Type B pancreatic cell (in vitro differentiated cells): ENCODE data around the gene KNTC1. TPM values are rescaled to one million over a fixed set of nuclear protein-coding genes. Genes with fewer than 3 reads are reported as not detected.

Source experiments
- DNase-seq: peaks from one replicate; pipeline ENCODE4 v3.0.0; 2021; ENCODE audit warnings: mixed read lengths; ENCODE audit not compliant: unreplicated experiment; ENCODE audit errors: extremely low spot score
- H3K27ac Mint-ChIP-seq: 2 replicates; pipeline ENCODE4 v1.8.0; 2021; ENCODE audit warnings: mild to moderate bottlenecking, mixed read lengths
- H3K27me3 Mint-ChIP-seq: 2 replicates; pipeline ENCODE4 v1.8.0; 2021; ENCODE audit warnings: mixed read lengths
- H3K36me3 Mint-ChIP-seq: 2 replicates; pipeline ENCODE4 v1.8.0; 2021; ENCODE audit warnings: mixed read lengths
- H3K4me1 Mint-ChIP-seq: one replicate; pipeline ENCODE4 v1.8.0; 2021; ENCODE audit warnings: mixed read lengths; ENCODE audit not compliant: unreplicated experiment
- H3K4me3 Mint-ChIP-seq: 2 replicates; pipeline ENCODE4 v1.8.0; 2021; ENCODE audit warnings: mild to moderate bottlenecking, mixed read lengths
- H3K9me3 Mint-ChIP-seq: 2 replicates; pipeline ENCODE4 v1.8.0; 2021; ENCODE audit warnings: mixed read lengths
- CTCF ChIP-seq: fragments of 200-600 bp; sonication (generic); conservative IDR thresholded peaks from 2 replicates; pipeline ENCODE4 v1.5.0; 2021; ENCODE audit warnings: antibody characterized with exemption, mild to moderate bottlenecking
- total RNA-seq: library from RNA; stranded (reverse); gene quantifications from 2 replicates; pipeline ENCODE4 v1.2.1, GENCODE V29; 2021; ENCODE audit warnings: low replicate concordance

KNTC1 gene
- total RNA-seq, 1 donor from 2014 or later: 74.8 TPM

- Mint-ChIP-seq H3K27me3 (no peaks in the 10 kb centered on the region), H3K4me1 (no peaks in the 10 kb centered on the region), H3K36me3 (peaks cover 52% of the 10 kb centered on the region), H3K27ac (no peak overlapping the region), H3K4me3 (no peak overlapping the region), H3K9me3 (no peaks in the 10 kb centered on the region)
- no peak for DNase-seq
- TF ChIP-seq CTCF: no peak
These were observed 10.3 kb upstream of the KNTC1 start for GRCh38 chr12:122516544-122517361.

- peaks cover 51% of the 10 kb centered on the region for H3K36me3 Mint-ChIP-seq
- no peaks in the 10 kb centered on the region for H3K27me3 Mint-ChIP-seq
- H3K4me3 Mint-ChIP-seq: no peak overlapping the region
- no peak overlapping the region for H3K27ac Mint-ChIP-seq
- no peak for DNase-seq
- peaks cover 5% of the 10 kb centered on the region for H3K4me1 Mint-ChIP-seq
- TF ChIP-seq CTCF: no peak
- H3K9me3 Mint-ChIP-seq: no peaks in the 10 kb centered on the region
These were observed 9.2 kb upstream of the KNTC1 start for GRCh38 chr12:122517877-122518276.

GRCh38 chr12:122518908-122519307 is 8.1 kb upstream of the KNTC1 start:
- peaks cover 14% of the 10 kb centered on the region for H3K4me1 Mint-ChIP-seq
- TF ChIP-seq CTCF: no peak
- DNase-seq: no peak
- no peaks in the 10 kb centered on the region for H3K9me3 Mint-ChIP-seq
- no peaks in the 10 kb centered on the region for H3K27me3 Mint-ChIP-seq
- H3K4me3 Mint-ChIP-seq: no peak overlapping the region
- peak overlapping the region; percentile 68 for H3K27ac Mint-ChIP-seq
- peaks cover 52% of the 10 kb centered on the region for H3K36me3 Mint-ChIP-seq

GRCh38 chr12:122519418-122519817 is 7.6 kb upstream of the KNTC1 start:
- H3K9me3 Mint-ChIP-seq: no peaks in the 10 kb centered on the region
- peak; percentile 36 for TF ChIP-seq CTCF
- H3K36me3 Mint-ChIP-seq: peaks cover 52% of the 10 kb centered on the region
- H3K27ac Mint-ChIP-seq: peak overlapping the region; percentile 13
- no peak overlapping the region for H3K4me3 Mint-ChIP-seq
- no peak for DNase-seq
- H3K27me3 Mint-ChIP-seq: no peaks in the 10 kb centered on the region
- peaks cover 20% of the 10 kb centered on the region for H3K4me1 Mint-ChIP-seq

GRCh38 chr12:122520676-122521075 is 6.4 kb upstream of the KNTC1 start:
- Mint-ChIP-seq H3K4me3 (no peak overlapping the region), H3K9me3 (no peaks in the 10 kb centered on the region), H3K27ac (no peak overlapping the region), H3K36me3 (peaks cover 50% of the 10 kb centered on the region), H3K27me3 (no peaks in the 10 kb centered on the region), H3K4me1 (peaks cover 20% of the 10 kb centered on the region)
- no peak for TF ChIP-seq CTCF
- DNase-seq: no peak
